GM23338 (cell line): ENCODE data around the gene ZNF280D. TPM values are rescaled to one million over a fixed set of nuclear protein-coding genes. Genes with fewer than 3 reads are reported as not detected.

Experiments used
- ATAC-seq: fragments of 200-7000 bp; cut with Tn5 transposase; 3 replicates; pipeline ENCODE4 v1.9.1; 2020
- DNase-seq: peaks from one replicate; pipeline ENCODE4 v3.0.0-alpha.2; 2015; ENCODE audit warnings: low spot score
- H2AFZ ChIP-seq: fragments of 200-600 bp; sonication (generic); 2 replicates; pipeline ENCODE4 v1.8.0; 2016; ENCODE audit warnings: antibody characterized with exemption, mild to moderate bottlenecking, moderate library complexity
- H3F3A ChIP-seq: fragments of 200-600 bp; sonication (generic); replicated peaks from 2 replicates; pipeline ENCODE4 v1.8.0; 2017; ENCODE audit warnings: antibody characterized with exemption, mixed run types, low read depth
- H3K27ac ChIP-seq: fragments of 200-600 bp; sonication (generic); 2 replicates; pipeline ENCODE4 v1.6.1; 2016; ENCODE audit warnings: low read depth
- H3K27me3 ChIP-seq: fragments of 200-600 bp; sonication (generic); 2 replicates; pipeline ENCODE4 v1.8.0; 2016; ENCODE audit warnings: mild to moderate bottlenecking, mixed run types, moderate library complexity; ENCODE audit not compliant: insufficient read depth
- H3K36me3 ChIP-seq: fragments of 200-600 bp; sonication (generic); 2 replicates; pipeline ENCODE4 v1.8.0; 2016; ENCODE audit warnings: mild to moderate bottlenecking; ENCODE audit not compliant: insufficient read depth
- H3K4me1 ChIP-seq: fragments of 200-600 bp; sonication (generic); 2 replicates; pipeline ENCODE4 v1.8.0; 2016; ENCODE audit warnings: mild to moderate bottlenecking, moderate library complexity; ENCODE audit not compliant: insufficient read depth
- H3K4me2 ChIP-seq: fragments of 200-600 bp; sonication (generic); 2 replicates; pipeline ENCODE4 v1.7.1; 2017; ENCODE audit warnings: mixed run types
- H3K4me3 ChIP-seq: fragments of 200-600 bp; sonication (generic); 2 replicates; pipeline ENCODE4 v1.6.1; 2016; ENCODE audit warnings: mixed run types
- H3K79me2 ChIP-seq: fragments of 200-600 bp; sonication (generic); replicated peaks from 2 replicates; pipeline ENCODE4 v1.8.0; 2017; ENCODE audit warnings: mild to moderate bottlenecking; ENCODE audit not compliant: insufficient read depth
- H3K9me2 ChIP-seq: fragments of 200-600 bp; sonication (generic); 2 replicates; pipeline ENCODE4 v1.8.0; 2017; ENCODE audit not compliant: insufficient read depth
- H4K20me1 ChIP-seq: fragments of 200-600 bp; sonication (generic); replicated peaks from 2 replicates; pipeline ENCODE4 v1.8.0; 2017; ENCODE audit warnings: mild to moderate bottlenecking; ENCODE audit not compliant: insufficient read depth
- H3K27ac Mint-ChIP-seq: 2 replicates; pipeline ENCODE4 v1.8.0; 2020; ENCODE audit warnings: inconsistent platforms, mild to moderate bottlenecking, moderate library complexity, mixed read lengths
- H3K27me3 Mint-ChIP-seq: 3 replicates; pipeline ENCODE4 v1.8.0; 2022; ENCODE audit warnings: low read depth, mild to moderate bottlenecking, moderate library complexity, mixed read lengths, inconsistent platforms; ENCODE audit not compliant: insufficient read depth, poor library complexity
- H3K36me3 Mint-ChIP-seq: 3 replicates; pipeline ENCODE4 v1.8.0; 2021; ENCODE audit warnings: low read depth, mild to moderate bottlenecking, inconsistent platforms, moderate library complexity, mixed read lengths
- H3K4me1 Mint-ChIP-seq: 3 replicates; pipeline ENCODE4 v1.8.0; 2020; ENCODE audit warnings: mild to moderate bottlenecking, inconsistent platforms, mixed read lengths
- H3K4me3 Mint-ChIP-seq: 3 replicates; pipeline ENCODE4 v1.8.0; 2021; ENCODE audit warnings: moderate library complexity, mild to moderate bottlenecking, inconsistent platforms, mixed read lengths
- H3K9me3 Mint-ChIP-seq: 3 replicates; pipeline ENCODE4 v1.8.0; 2020; ENCODE audit warnings: moderate library complexity, mild to moderate bottlenecking, inconsistent platforms, mixed read lengths
- CREB1 ChIP-seq: fragments of 250-450 bp; sonication (Bioruptor Pico); IDR thresholded peaks from 2 replicates; pipeline ENCODE4 v1.5.0; 2020; ENCODE audit warnings: low read depth, mild to moderate bottlenecking, moderate library complexity
- CTCF ChIP-seq, 2 experiments: fragments of 200-600 bp in 1 of 2; sonication (generic) in 1 of 2; conservative IDR thresholded peaks; 2 replicates each; pipeline versions ENCODE4 v1.5.1 to v1.6.1; 2016 to 2017; ENCODE audit warnings: antibody characterized with exemption in 2 of 2, low read depth in 2 of 2, mild to moderate bottlenecking in 2 of 2, moderate library complexity in 1 of 2
- ETS1 ChIP-seq: IDR thresholded peaks from 2 replicates; pipeline ENCODE4 v1.6.1; 2016; ENCODE audit warnings: antibody characterized with exemption
- EZH2 ChIP-seq: fragments of 200-600 bp; sonication (generic); IDR thresholded peaks from one replicate; pipeline ENCODE4 v1.8.0; 2017; ENCODE audit warnings: antibody characterized with exemption, mild to moderate bottlenecking, low read depth; ENCODE audit not compliant: unreplicated experiment
- EZH2phosphoT487 ChIP-seq: fragments of 200-600 bp; sonication (generic); IDR thresholded peaks from one replicate; pipeline ENCODE4 v1.8.1; 2018; ENCODE audit warnings: antibody characterized with exemption; ENCODE audit not compliant: unreplicated experiment
- JUNB ChIP-seq: IDR thresholded peaks from one replicate; pipeline ENCODE4 v1.6.1; 2016; ENCODE audit warnings: antibody characterized with exemption; ENCODE audit not compliant: unreplicated experiment
- NANOG ChIP-seq: IDR thresholded peaks from 2 replicates; pipeline ENCODE4 v1.6.1; 2016; ENCODE audit warnings: antibody characterized with exemption, borderline replicate concordance
- POLR2AphosphoS5 ChIP-seq: IDR thresholded peaks from 2 replicates; pipeline ENCODE4 v1.6.1; 2016; ENCODE audit warnings: antibody characterized with exemption, low read depth
- REST ChIP-seq: IDR thresholded peaks from one replicate; pipeline ENCODE4 v1.6.1; 2018; ENCODE audit warnings: antibody characterized with exemption; ENCODE audit not compliant: unreplicated experiment
- STAT1 ChIP-seq: IDR thresholded peaks from one replicate; pipeline ENCODE4 v1.6.1; 2016; ENCODE audit warnings: antibody characterized with exemption; ENCODE audit not compliant: unreplicated experiment
- ZNF114 ChIP-seq: fragments of 250-450 bp; sonication (Bioruptor Pico); IDR thresholded peaks from 2 replicates; pipeline ENCODE4 v1.5.0; 2020; ENCODE audit warnings: mild to moderate bottlenecking, moderate library complexity
- ZNF331 ChIP-seq: fragments of 250-450 bp; sonication (Bioruptor Pico); IDR thresholded peaks from 2 replicates; pipeline ENCODE4 v1.5.0; 2020; ENCODE audit warnings: low read depth, mild to moderate bottlenecking, moderate library complexity
- ZNF462 ChIP-seq: fragments of 250-450 bp; sonication (Bioruptor Pico); IDR thresholded peaks from 2 replicates; pipeline ENCODE4 v1.5.0; 2020; ENCODE audit warnings: mild to moderate bottlenecking, moderate library complexity
- polyA plus RNA-seq: library from polyadenylated mRNA; unstranded; fragments of >200 nt; fragmentation: Nextera tagmentation; extraction: Ambion mirVana; gene quantifications from 2 replicates; pipeline ENCODE4 v1.2.1, GENCODE V29; 2016
- total RNA-seq: library from RNA; depleted of rRNA; stranded (reverse); fragments of >200 nt; shearing (Covaris generic); gene quantifications from 2 replicates; pipeline ENCODE4 v1.2.3, GENCODE V29; 2014

Gene ZNF280D
- total and polyA plus RNA-seq, 2 experiments from 2014 or later = 23.3 to 32.5 TPM

GRCh38 chr15:56760186-56760585 is 26.9 kb upstream of the ZNF280D start:
- H3K27ac ChIP-seq = no peak overlapping the region
- no peak overlapping the region for H3K4me3 Mint-ChIP-seq
- H2AFZ ChIP-seq = no peak overlapping the region
- H3K9me2 ChIP-seq = no peaks in the 10 kb centered on the region
- H3K36me3 ChIP-seq = no peaks in the 10 kb centered on the region
- peaks cover 5% of the 10 kb centered on the region for H3K4me1 Mint-ChIP-seq
- no peaks in the 10 kb centered on the region for H3K79me2 ChIP-seq
- no peak for DNase-seq
- no peak for ATAC-seq
- no peaks in the 10 kb centered on the region for H3K36me3 Mint-ChIP-seq
- H3K4me1 ChIP-seq = no peaks in the 10 kb centered on the region
- no peak for TF ChIP-seq ZNF114 (CRISPR knock-in tag)
- no peak for TF ChIP-seq EZH2
- TF ChIP-seq ZNF331 (CRISPR knock-in tag) = no peak
- TF ChIP-seq ZNF462 = no peak
- no peak for TF ChIP-seq POLR2AphosphoS5
- no peak for TF ChIP-seq CREB1 (CRISPR knock-in tag)
- TF ChIP-seq JUNB = no peak
- no peak for TF ChIP-seq ETS1
- TF ChIP-seq REST = no peak
- no peak for TF ChIP-seq NANOG
- TF ChIP-seq STAT1 = no peak
- no peak for TF ChIP-seq CTCF (conservative IDR thresholded peaks at IDR 0.05; ENCODE audit: low read depth in 2 of 2)
- no peak for TF ChIP-seq EZH2phosphoT487
- H3K4me2 ChIP-seq = no peak overlapping the region
- H3F3A ChIP-seq = no peaks in the 10 kb centered on the region
- no peak overlapping the region for H3K27ac Mint-ChIP-seq
- H3K27me3 ChIP-seq = no peaks in the 10 kb centered on the region
- H3K27me3 Mint-ChIP-seq = no peaks in the 10 kb centered on the region
- no peak overlapping the region for H3K4me3 ChIP-seq
- H3K9me3 Mint-ChIP-seq = no peaks in the 10 kb centered on the region
- H4K20me1 ChIP-seq = no peaks in the 10 kb centered on the region
